Stimulated activated naive CD4-positive, alpha-beta T cell (primary cell): ENCODE measurements around the gene REPS1.
"Not testable (repeated sequence)": the region's sequence is repeated elsewhere in the genome, so short reads cannot be mapped to it uniquely, and the experiment has no call there.

Experiments
- DNase-seq, 6 experiments: peaks; one replicate each; lab custom pipeline; 2025; lab: John Stamatoyannopoulos, UW

REPS1 gene

DNA sequence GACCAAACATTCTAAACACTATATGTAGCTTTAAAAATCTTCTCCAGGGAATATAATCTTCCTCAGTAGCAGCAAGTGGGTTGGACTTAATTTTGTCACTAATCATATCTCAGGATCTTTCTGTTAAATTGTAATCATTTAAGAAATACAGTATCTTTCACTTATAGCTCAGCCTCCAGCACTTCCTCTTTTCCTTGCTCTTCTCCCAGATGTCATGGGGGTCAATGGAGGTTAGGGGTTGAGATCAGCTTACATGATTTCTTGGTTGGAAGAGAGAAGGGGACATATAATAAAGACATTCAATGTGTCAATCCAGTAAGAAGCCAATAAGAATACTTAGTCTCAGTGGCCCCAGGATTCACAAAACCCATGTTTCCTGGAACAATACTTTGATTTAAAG is 15.7 kb upstream of the REPS1 start:
- no peak for DNase-seq

DNA sequence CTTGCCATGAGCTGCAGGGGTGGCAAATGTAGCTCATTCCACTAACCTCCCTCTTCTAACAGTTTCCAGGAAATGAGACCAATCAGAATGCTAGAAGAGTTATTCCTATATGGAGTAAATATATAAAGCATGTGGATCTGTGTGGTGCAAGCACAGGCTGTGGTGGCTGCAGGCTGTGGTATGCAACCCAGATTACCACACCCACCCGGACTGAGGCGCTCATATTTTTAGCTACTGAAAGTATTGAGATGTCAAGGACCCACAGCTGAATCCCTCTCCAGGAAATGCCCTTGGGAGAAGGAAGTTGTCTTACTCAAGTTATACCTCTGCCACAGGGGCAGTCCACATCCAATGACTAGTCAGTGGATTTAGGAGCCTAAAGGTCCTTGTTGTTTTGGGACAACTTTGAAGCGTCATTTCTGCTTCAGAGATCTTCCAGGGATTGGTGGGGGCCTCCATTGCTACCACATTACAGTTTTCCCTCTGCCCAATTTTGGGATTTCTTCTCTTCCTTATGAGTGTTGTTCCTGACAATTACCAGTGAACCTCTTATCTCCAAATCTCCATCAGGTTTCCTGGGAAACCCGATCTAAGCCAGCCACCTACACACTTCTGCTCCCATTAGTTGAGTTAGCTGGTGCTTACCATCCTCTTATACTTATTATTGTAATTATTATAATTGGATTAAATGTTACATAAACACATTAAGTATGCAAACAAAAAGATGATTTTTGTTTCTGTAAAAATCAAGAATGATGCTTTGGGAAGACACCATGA is 12.1 kb upstream of the REPS1 start:
- no peak for DNase-seq

DNA sequence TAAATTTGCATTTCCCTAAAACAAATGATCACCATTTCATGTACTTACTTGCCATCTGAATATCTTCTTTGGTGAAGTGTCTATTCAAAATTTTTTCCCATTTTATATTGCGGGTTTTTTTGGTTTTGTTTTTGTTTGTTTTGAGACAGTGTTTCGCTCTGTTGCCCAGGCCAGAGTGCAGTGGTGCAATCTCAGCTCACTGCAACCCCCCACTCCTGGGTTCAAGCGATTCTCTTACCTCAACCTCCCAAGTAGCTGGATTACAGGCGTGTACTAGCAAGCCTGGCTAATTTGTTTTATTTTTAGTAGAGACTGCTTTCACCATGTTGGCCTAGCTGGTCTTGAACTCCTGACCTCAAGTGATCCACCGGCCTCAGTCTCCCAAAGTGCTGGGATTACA is 9.1 kb upstream of the REPS1 start:
- no peak for DNase-seq

DNA sequence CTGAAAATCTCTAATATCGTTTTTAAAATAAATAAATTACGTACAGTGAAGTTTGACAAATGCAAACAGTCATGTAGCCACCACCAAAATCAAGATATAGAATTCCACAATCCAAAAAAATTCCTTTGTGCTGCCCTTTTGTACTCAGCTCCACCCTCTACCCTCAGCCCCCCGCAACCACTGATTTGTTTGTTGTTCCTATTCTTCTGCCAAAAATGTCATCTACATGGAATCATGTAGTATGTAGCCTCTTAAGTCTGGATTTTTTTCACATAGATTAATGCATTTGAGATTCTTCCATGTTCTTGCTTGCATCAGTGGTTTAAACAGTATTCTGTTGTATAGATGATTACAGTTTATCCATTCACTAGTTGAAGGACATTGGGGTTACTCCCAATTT is 8.5 kb upstream of the REPS1 start:
- DNase-seq, result no peak

DNA sequence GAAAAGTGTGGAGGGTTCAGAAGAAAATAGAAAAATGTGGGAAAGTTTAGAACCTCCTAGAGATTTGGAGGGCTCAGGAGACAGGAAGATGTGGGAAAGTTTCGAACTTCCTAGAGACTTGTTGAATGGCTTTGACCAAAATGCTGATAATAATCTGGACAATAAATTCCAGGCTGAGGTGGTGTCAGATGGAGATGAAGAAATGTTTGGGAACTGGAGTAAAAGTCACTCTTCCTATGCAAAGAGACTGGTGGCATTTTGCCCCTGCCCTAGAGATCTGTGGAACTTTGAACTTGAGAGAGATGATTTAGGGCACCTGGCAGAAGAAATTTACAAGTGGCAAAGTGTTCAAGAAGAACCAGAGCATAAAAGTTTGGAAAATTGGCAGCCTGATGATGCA is 5.4 kb upstream of the REPS1 start:
- not testable (repeated sequence) for DNase-seq

DNA sequence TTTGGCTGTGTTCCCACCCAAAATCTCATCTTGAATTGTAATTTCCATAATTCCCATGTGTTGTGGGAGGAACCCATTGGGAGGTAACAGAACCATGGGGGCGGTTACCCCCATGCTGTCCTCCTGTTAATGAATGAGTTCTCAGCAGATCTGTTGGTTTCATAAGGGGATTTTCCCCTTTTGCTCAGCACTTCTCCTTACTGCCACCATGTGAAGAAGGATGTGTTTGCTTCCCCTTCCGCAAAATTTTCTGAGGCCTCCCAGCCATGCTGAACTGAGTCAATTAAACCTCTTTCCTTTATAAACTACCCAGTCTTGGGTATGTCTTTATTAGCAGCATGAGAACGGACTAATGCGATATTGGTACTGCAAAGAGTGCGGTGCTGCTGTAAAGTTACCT is 4.9 kb upstream of the REPS1 start:
- DNase-seq, result not testable (repeated sequence)

DNA sequence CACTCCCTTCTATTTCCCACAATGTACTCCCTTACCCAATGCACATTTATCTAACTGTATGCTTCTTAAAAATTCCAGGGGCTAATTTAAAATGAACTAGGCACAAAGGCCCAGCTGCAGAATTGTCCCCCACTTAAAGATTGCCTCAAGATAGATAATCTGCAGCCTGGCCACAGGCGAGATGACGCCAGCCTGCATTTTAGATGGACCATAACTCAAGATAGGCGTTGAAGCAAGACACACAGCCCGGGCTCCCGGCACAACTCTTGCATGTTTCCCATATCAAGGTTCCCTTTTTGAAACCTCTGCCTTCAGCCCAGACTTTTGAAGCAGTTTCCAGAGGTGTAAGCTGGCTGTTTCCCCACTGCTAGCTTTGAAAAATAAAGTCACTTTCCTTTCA is 3.2 kb upstream of the REPS1 start:
- DNase-seq, result no peak

DNA sequence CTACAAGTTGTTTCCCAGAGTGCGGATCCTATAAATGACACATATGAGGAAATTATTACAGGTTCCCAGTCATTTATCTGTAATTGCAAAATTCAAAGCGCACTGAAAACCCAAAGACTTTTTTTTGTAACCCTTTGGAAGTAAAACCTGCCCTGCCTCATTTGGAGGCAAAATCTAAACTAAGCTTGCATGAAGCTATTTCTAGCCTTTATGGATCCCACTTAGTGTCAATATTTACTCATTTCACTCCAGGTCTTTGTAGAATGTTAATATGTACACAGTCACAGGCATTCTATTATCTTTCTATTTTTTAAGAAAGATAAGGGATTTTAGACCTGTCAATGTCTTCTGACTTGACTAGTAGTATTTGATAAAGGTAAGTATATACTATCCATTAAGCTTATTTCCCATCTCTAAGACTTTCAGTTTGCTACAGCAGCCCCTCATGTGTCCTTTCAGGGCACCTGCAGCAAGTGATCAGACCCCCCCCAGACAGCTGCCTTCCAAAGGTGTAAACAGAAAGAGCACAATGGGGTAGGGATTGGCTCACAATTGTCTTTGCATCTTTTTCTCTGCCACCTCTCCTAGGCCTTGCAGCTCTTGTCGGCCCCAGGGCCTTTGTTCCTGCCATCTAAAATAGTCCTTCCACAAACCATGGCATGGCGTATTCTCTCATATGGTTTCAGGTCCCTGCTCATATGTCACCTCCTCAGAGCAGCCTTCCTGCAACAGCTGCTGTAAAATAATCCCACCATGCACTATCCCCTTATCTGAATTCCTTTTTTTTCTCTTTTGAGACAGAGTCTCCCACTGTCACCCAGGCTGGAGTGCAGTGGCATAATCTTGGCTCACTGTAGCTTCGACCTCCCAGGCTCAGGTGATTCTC is 1.3 kb upstream of the REPS1 start:
- no peak for DNase-seq

DNA sequence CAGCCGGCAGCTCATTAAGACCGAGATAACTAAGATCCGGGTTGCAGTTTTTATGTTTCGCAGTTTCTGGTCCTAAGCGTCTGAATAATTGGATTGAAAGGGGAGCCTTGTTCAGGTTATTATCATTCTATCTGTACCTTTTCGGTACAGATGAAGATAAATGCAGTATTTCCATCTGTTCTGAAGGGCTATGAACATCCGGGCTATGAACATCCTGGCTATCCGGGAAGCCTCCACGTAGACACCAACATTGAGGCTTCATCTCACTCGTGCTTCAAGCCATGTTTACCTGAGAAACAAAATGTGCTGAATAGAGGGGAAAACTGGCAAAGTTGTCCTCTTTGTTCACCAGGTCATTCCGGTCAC is 399 bp upstream of the REPS1 start:
- DNase-seq, result no peak

DNA sequence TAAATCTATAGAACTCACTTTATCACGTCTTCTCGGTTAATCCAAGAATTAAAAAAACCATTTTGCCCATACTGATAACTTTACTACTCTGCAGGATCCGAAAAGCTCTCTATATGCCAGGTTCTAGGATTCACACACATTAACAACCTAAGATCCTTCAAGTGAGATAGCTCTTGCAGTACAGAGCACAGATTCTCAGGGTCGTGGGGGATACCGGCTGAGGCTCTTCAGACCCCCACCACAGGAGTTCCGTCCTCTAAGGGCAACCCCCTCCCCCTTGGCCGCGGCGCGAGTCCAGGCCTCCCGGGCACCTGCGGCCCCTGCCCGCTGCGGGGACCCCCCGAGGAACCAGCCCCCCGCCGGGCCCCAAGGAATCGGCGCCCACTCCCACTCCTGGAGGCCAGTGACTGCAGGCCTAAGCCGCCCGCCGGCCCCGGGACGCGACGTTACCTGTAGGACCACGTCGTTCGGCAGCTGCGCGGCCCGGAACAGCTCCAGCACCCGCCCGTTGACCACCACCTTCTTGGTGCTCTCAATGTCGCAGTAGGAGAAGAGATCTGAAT is 892 bp downstream of the REPS1 start:
- peak in 2 of 6 experiments; percentile 22 to 23 for DNase-seq

DNA sequence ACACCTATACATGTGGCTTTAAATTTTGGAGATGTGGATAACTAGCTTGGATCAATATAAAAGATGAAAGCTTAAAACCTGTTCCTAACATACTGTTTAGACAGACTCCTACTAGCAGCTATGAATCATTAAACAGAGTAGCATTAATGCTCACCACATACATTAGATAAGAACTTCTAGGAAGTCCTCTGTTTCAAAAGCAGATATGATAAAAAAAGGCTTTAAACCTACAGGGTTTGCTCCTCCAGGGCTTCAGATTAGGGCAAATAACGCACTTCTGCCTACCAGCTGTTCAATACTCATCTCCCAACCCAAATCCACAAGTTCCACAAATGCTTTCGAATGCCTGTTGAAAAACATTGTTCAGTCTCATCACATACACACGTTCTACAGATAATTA is 1.5 kb downstream of the REPS1 start:
- peak in 1 of 6 experiments; percentile 11 for DNase-seq

DNA sequence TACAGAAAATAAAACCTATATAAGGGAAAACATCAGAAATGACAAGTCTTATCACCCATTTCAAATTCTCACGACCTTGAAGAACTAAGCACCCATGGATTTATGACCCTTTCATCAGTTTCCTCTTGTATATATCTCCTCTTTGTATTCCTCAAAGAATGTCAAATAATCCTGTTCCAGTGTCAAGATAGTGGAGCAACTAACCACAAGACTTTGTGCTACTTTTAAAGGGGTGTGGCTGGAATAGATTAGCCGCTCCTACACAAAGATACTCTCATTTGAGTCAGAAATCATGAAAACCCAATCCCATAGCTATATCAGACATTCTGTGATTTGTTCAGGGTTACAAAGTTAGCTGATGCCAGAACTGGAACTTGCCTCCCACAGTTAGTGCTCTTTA is 6.6 kb downstream of the REPS1 start:
- no peak for DNase-seq

DNA sequence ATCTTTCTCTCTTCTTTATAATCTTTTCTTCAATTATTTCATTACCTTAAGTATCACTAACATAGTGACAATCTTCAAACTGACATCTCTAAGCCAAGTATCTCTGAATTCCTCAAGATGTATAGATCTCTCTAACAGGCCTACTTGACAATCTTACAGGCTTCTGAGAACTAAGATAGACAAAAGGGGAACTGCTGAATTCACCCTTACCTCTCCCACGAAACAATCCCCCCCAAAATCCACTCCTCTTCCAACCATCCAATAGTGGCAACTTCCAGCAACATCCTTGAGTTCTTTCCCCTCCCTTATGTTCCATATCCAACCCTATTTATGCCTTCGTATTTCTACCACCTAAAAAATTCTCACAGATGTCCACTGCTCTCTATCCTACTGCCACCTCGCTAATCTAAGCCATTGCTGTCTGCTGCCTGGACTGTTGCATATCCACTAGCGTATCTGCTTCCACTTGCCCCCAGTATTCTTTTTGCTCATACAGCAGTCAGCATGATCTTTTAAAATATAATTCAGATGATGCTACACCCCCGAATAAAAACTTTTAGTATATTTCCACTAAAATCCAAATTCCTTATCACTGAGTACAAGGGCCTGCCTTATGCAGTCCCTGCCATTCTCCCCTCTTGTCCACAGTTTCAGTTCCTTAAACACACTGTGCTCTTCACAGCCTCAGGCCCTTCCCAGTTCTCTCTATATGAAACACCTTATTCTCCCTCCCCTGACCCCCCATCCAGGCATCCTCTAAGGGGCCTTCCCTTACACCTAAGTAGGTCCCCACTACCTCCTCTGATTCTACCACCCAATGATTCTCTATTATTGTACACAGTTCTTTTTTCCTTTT is 8.0 kb downstream of the REPS1 start:
- no peak for DNase-seq

DNA sequence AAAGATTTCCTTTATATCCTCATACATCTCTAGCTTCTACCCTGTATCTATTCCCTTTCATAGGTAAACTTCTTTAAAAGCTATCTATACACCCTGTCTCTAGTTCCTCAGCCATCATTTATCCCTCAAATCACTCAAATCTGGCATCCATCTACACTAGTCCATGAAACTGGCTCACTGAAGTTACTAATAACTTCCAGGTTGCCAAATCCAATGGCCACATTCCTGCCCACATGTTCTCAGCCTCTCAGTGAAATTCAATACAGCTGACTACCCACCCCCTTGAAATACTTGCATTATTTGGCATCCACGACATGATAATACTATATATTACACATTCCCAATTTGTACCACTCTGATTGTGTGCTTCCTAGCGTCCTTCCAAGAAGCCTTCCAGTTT is 8.7 kb downstream of the REPS1 start:
- DNase-seq, result no peak

DNA sequence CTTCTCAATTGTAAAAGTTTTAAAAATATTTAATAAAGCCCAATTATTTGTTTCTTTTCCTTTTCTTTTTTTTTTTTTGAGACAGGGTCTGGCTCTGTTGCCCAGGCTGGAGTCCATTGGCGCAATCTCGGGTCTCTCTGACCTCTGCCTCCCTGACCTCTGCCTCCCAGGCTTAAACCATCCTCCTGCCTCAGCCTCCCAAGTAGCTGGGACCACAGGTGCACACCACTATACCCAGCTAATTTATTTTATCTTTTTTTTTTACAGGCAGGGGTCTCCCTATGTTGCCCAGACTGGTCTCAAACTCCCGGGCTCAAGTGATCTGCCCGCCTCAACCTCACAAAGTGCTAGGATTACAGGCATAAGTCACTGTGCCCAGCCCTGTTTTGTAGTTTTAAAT is 9.8 kb downstream of the REPS1 start:
- DNase-seq, result no peak

DNA sequence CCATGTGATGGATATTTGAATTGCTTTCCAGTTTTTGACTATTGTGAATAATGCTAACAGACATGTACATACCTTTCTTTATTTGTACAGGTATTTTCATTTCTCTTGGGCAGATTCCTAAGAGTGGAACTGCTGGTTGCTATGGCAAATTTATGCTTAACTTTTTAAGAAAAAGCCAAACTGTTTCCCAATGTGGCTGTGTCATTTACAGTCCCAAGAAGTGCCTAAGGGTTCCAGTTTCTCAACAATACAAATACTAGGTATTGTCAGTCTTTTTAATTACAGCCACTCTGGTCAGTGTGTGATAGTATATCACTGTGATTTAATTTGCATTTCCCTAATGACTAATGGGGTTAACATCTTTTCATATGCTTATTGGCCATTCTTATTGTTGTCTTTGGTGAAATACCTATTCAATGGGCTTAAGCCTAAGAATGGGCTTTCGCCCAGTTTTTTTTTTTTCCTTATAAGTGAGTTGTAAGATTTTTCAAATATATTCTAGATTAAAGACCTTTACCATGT is 10.3 kb downstream of the REPS1 start:
- no peak for DNase-seq

DNA sequence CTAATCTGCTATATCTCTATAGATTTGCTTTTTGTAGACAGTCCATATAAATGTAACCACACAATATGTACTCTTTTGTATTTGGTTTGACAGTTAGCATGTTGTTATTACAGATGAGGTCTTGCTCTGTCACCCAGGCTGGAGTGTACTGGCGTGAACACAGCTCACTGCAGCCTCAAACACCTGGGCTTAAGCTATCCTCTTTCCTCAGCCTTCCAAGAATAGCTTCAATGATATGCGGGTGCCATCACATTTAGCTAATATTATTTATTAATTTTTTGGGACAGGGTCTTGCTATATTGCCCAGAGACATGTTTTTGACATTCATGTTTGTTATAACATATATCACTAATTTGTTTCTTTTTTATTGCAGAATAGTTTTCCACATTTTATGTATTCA is 10.8 kb downstream of the REPS1 start:
- no peak for DNase-seq

DNA sequence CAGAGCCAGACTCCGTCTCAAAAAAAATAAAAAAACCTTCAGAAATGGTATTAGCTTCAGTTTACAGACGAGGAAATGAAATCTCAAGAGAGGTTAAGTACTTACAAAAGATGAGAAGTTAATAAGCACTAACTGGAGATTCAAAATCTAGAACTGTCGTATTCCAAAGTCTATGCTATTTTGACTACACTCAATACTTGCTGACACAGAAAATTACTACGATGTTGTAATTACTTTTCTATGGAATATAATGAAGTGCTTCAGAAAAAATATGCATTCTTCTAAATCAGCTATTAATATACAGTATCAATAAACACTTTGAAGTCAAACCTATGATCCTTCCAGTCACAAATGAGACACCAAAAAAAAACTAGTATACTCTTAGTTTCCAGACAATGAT is 12.2 kb downstream of the REPS1 start:
- no peak for DNase-seq

DNA sequence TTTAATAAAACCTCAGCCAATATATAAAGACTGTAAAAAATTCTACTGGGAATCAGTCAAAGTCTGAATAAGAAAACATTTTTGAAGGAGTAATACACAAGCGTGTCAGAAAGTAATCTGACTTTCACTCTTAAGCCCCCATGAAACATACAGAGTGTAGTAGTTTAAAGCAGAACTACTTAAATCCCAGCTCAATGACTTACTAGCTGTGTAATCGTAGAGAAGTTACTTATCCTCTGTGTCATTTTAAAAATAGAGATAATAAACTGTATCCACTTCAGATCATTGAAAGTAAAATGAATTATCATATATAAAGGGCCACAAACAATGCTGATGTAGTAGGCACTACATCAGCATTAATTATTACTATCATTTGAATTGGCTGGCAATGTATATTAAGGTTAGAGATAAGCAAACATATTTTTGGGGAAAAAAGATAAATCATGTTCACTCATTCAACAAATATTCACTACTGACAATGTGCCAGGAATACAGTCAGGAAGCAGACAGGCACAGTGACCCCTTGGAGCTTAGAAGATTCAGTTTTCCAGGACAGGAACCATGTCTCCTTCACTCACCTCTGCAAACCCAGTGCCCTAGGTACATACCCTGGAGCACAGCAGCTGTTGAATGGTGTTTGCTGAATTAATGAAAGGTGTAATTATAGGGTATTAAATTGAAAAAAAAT is 14.4 kb downstream of the REPS1 start:
- no peak for DNase-seq

DNA sequence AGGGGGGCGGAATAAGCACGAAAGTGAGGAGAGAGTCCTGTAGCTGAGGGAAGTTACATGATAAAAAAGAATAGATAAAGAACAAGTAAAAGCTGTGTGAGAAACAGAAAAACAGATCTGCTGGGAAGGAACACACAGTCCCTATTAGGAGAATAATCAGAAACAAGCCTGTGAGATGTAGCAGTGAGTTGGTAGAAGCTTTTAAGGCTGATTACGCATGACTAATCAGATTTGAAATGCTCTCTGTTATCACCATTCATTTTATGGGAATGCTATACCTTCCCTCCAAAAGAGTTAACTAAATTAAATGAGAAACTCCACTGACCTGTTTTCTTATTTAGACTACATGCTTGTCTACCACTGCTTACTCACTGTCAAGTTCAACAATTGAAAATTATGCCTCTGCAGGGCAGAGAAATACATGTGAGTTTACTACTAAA is 15.8 kb downstream of the REPS1 start:
- no peak for DNase-seq

DNA sequence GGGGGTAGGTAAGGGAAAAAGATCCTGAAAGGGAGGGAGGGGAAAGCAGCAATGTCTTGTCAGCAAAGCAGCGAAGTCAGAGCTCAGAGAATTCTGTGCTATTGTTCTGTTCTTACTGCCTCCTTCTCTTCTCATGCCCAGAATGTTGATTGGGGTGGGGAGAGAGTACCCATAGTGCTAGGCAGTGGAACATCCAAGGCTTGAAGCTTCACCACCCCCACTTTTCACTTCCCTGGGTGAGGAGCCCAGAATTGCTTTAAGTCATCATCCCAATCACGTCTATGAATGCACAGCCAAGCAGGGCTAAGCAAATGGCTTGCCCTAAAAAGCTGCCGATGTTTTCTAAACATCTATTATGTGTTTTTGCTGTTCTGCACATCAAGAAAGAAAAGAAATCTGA is 16.5 kb downstream of the REPS1 start:
- no peak for DNase-seq
